A673 (cell line): Measurements from ENCODE around the gene PLA2G15.

Experiments used
- CTCF ChIP-seq: fragments of 300-800, 200-600 bp; sonication (generic); conservative IDR thresholded peaks from 2 replicates; pipeline ENCODE4 v1.5.1; 2017; ENCODE audit warnings: low read depth, mild to moderate bottlenecking, antibody characterized with exemption, low read length, moderate library complexity, mixed read lengths
- EZH2 ChIP-seq: fragments of 200-600 bp; sonication (generic); IDR thresholded peaks from 2 replicates; pipeline ENCODE4 v1.6.1; 2017; ENCODE audit warnings: borderline replicate concordance, low read depth, mild to moderate bottlenecking, mixed read lengths, antibody characterized with exemption, low read length; ENCODE audit not compliant: poor library complexity, severe bottlenecking

DNA sequence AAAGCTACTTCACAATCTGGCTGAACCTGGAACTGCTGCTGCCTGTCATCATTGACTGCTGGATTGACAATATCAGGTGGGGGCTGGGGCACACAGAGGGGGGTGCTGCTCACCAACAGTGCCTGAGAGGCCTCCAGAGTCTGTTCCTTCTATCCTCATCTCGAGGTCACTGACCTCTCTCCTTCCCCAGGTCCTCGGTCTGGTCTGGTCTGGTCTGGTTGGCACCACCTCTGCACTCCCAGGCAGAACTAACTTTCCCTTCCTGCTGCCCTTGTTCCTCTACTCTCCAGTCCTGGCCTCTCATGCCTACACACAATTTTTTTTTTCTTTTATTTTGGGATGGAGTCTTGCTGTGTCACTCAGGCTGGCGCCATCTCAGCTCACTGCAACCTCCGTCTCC lies 4.2 kb downstream of the PLA2G15 start:
- TF ChIP-seq CTCF (no peak), EZH2 (no peak)
